Mammary epithelial cell (primary cell): ENCODE measurements around the gene DFFB.

ENCODE experiments used
- CTCF ChIP-seq, 2 donors: IDR thresholded peaks in 1 of 2; conservative IDR thresholded peaks in 1 of 2; 2 replicates each; pipeline ENCODE4 v1.5.1; 2011 to 2012; ENCODE audit warnings: inconsistent platforms in 2 of 2, low read length in 2 of 2, mild to moderate bottlenecking in 2 of 2, control low read depth in 1 of 2, low read depth in 1 of 2; ENCODE audit not compliant: insufficient read depth in 1 of 2; ENCODE audit errors: extremely low read depth in 1 of 2
- EZH2 ChIP-seq: IDR thresholded peaks from 2 replicates; pipeline ENCODE4 v1.6.1; 2012; ENCODE audit warnings: low read length, inconsistent platforms, borderline replicate concordance

- no peak for TF ChIP-seq CTCF (conservative IDR thresholded peaks at IDR 0.05 in 1 of 2, IDR thresholded peaks at IDR 0.05 in 1 of 2; ENCODE audit: extremely low read depth in 1 of 2, insufficient read depth in 1 of 2, low read depth in 1 of 2, low read length in 2 of 2)
- TF ChIP-seq EZH2: no peak
These were observed 19.6 kb upstream of the DFFB start for GRCh38 chr1:3837685-3838084.
